Endothelial cell of umbilical vein (primary cell): ENCODE measurements around the gene COTL1. TPM values are rescaled to one million over a fixed set of nuclear protein-coding genes. Genes with fewer than 3 reads are reported as not detected.

Experiments used
- BruUV-seq: library from RNA; stranded (reverse); fragments of 400-500 nt; replicated peaks from 2 replicates; lab custom pipeline; 2021; lab: Mats Ljungman, UMichigan
- CTCF ChIA-PET: fragments of 300-600, 350-600 bp; sonication (Branson Sonifier 250); formaldehyde crosslinking; loops from one replicate; lab custom pipeline; 2021; ENCODE audit warnings: antibody characterized with exemption, inconsistent platforms; lab: Charles Lee
- POLR2A ChIA-PET: fragments of 300-600, 350-600 bp; sonication (Branson Sonifier 250); formaldehyde crosslinking; loops from one replicate; lab custom pipeline; 2021; ENCODE audit warnings: antibody characterized with exemption, inconsistent platforms; lab: Charles Lee
- DNase-seq: peaks from one replicate; pipeline ENCODE4 v3.0.0-alpha.2; 2011; ENCODE audit warnings: low read depth, low spot score
- FAIRE-seq: peaks from 2 replicates; lab custom pipeline; 2011; peaks lifted over from hg19 to GRCh38; lab: Jason Lieb, UNC
- H2AFZ ChIP-seq: 2 replicates; pipeline ENCODE4 v1.6.0; 2012; ENCODE audit warnings: low read depth, low read length, control low read depth, inconsistent platforms
- H3K27ac ChIP-seq: 2 replicates; pipeline ENCODE4 v1.5.1; 2011; ENCODE audit warnings: low read depth, mild to moderate bottlenecking, control low read depth, low read length, moderate library complexity; ENCODE audit not compliant: insufficient read depth
- H3K27me3 ChIP-seq, 2 experiments: 2 replicates each; pipeline versions ENCODE4 v1.6.0 to v1.6.1; 2011; ENCODE audit warnings: low read length in 2 of 2, mixed read lengths in 1 of 2; ENCODE audit not compliant: control insufficient read depth in 2 of 2, insufficient read depth in 2 of 2
- H3K36me3 ChIP-seq, 2 experiments: 2 replicates in 1 of 2; 3 replicates in 1 of 2; pipeline ENCODE4 v1.5.1; 2011; ENCODE audit warnings: low read length in 2 of 2, mild to moderate bottlenecking in 1 of 2, moderate library complexity in 1 of 2; ENCODE audit not compliant: control insufficient read depth in 2 of 2, insufficient read depth in 2 of 2; ENCODE audit errors: extremely low read depth in 1 of 2
- H3K4me1 ChIP-seq: 3 replicates; pipeline ENCODE4 v1.5.1; 2011; ENCODE audit warnings: mild to moderate bottlenecking, low read length; ENCODE audit not compliant: control insufficient read depth, insufficient read depth; ENCODE audit errors: extremely low read depth
- H3K4me2 ChIP-seq: 2 replicates; pipeline ENCODE4 v1.6.1; 2011; ENCODE audit warnings: low read length, control low read depth, mixed read lengths; ENCODE audit not compliant: insufficient read depth
- H3K4me3 ChIP-seq, 3 experiments: fragments of 200-600 bp in 1 of 3; sonication (generic), shearing (Covaris generic) in 1 of 3; replicated peaks in 1 of 3; 2 replicates each; pipeline ENCODE4 v1.5.1; 2011 to 2016; ENCODE audit warnings: control low read depth in 3 of 3, low read length in 3 of 3, mild to moderate bottlenecking in 2 of 3, inconsistent platforms in 1 of 3, low read depth in 1 of 3, moderate library complexity in 1 of 3; ENCODE audit not compliant: insufficient read depth in 1 of 3
- H3K79me2 ChIP-seq: 2 replicates; pipeline ENCODE4 v1.6.0; 2012; ENCODE audit warnings: low read length, inconsistent platforms; ENCODE audit not compliant: control insufficient read depth, insufficient read depth
- H3K9ac ChIP-seq: replicated peaks from 2 replicates; pipeline ENCODE3; 2011; ENCODE audit warnings: low read length, control low read depth; ENCODE audit not compliant: insufficient read depth; ENCODE audit errors: extremely low read depth
- H3K9me1 ChIP-seq: replicated peaks from 3 replicates; pipeline ENCODE4 v1.6.0; 2011; ENCODE audit warnings: mild to moderate bottlenecking, low read length; ENCODE audit not compliant: control insufficient read depth, insufficient read depth; ENCODE audit errors: extremely low read depth
- H3K9me3 ChIP-seq: replicated peaks from 2 replicates; pipeline ENCODE4 v1.5.1; 2012; ENCODE audit warnings: low read length, inconsistent platforms; ENCODE audit not compliant: control insufficient read depth, insufficient read depth
- H4K20me1 ChIP-seq: replicated peaks from 2 replicates; pipeline ENCODE3; 2011; ENCODE audit warnings: mild to moderate bottlenecking, low read length; ENCODE audit not compliant: control insufficient read depth, insufficient read depth; ENCODE audit errors: extremely low read depth
- CTCF ChIP-seq, 2 donors: IDR thresholded peaks; 1 replicate in 1 of 2; 2 replicates in 1 of 2; pipeline ENCODE4 v1.5.1; 2011; ENCODE audit warnings: low read length in 2 of 2, mild to moderate bottlenecking in 2 of 2, moderate library complexity in 2 of 2, control low read depth in 1 of 2, inconsistent platforms in 1 of 2, low read depth in 1 of 2; ENCODE audit not compliant: insufficient read depth in 1 of 2; ENCODE audit errors: extremely low read depth in 1 of 2
- EZH2 ChIP-seq: IDR thresholded peaks from 2 replicates; pipeline ENCODE4 v1.6.1; 2012; ENCODE audit warnings: borderline replicate concordance, low read depth, mild to moderate bottlenecking, moderate library complexity, low read length, inconsistent platforms; ENCODE audit not compliant: severe bottlenecking
- FOS ChIP-seq: IDR thresholded peaks from 2 replicates; pipeline ENCODE4 v1.6.1; 2011; ENCODE audit warnings: mild to moderate bottlenecking, low read length, moderate library complexity, borderline replicate concordance; ENCODE audit not compliant: insufficient read depth
- JUN ChIP-seq: IDR thresholded peaks from 2 replicates; pipeline ENCODE4 v1.6.1; 2011; ENCODE audit warnings: borderline replicate concordance, low read depth; ENCODE audit not compliant: insufficient read length, insufficient read depth
- dilution Hi-C: fragments of 300-500 bp; cut with MboI; formaldehyde crosslinking; loops from one replicate; pipeline ENCODE4 v1.15.0; 2019; ENCODE audit warnings: low sequenced_read_pairs; ENCODE audit not compliant: extremely low pct_ligation_motif_present
- intact Hi-C: fragments of 100-400 bp; cut with micrococcal nuclease; formaldehyde crosslinking; loops from one replicate; pipeline ENCODE4 v1.10.0; 2022
- polyA plus RNA-seq, 4 experiments: library from polyadenylated mRNA; depleted of rRNA in 3 of 4; stranded (reverse) in 3 of 4; unstranded in 1 of 4; fragments of >200 nt; gene quantifications; 2 replicates each; pipeline versions ENCODE4 v1.2.1 to v1.2.3, GENCODE V29; 2011 to 2012; ENCODE audit warnings: missing spikeins in 1 of 4
- total RNA-seq: library from RNA; stranded (reverse); gene quantifications from 2 replicates; pipeline ENCODE4 v1.2.3, GENCODE V29; 2021

Gene COTL1
- total and polyA plus RNA-seq, 2 donors (not counting 3 experiments of a cell fraction or from before 2014, with no cell fraction given), result 90.0 to 200 TPM

- H3K9ac ChIP-seq, result no peak overlapping the region
- no peak for FAIRE-seq
- CTCF ChIA-PET, result interaction anchor here (5.2 kb wide), 1 partner anchor 59 kb away, joined by 57 read pairs; no protein-coding TSS in a partner anchor
Measured at GRCh38 chr16:84665843-84666242, 48.0 kb upstream of the COTL1 start.

More at GRCh38 chr16:84665843-84666242, 48.0 kb upstream of the COTL1 start:
- no TSS peak for BruUV-seq
- Histone ChIP-seq H4K20me1 (no peaks in the 10 kb centered on the region), H3K79me2 (no peaks in the 10 kb centered on the region), H3K4me1 (peaks cover 5% of the 10 kb centered on the region), H3K9me1 (no peaks in the 10 kb centered on the region), H3K36me3 (peaks cover 0 to 18% of the 10 kb centered on the region in 2 experiments), H3K4me2 (no peak overlapping the region), H3K27me3 (no peaks in the 10 kb centered on the region), H3K4me3 (no peak overlapping the region), H3K27ac (no peak overlapping the region), H3K9me3 (no peaks in the 10 kb centered on the region), H2AFZ (no peak overlapping the region)
- TF ChIP-seq FOS (no peak), EZH2 (no peak), CTCF (IDR thresholded peaks at IDR 0.05; ENCODE audit: extremely low read depth in 1 of 2, insufficient read depth in 1 of 2, low read depth in 1 of 2, low read length in 2 of 2) (no peak), JUN (no peak)
- no peak for DNase-seq
- dilution Hi-C loops (no loop called here), intact Hi-C loops (no loop called here)
- POLR2A ChIA-PET, result no interaction called here
